Skin of body (tissue), 2 donors: ENCODE results near the gene CDC42. TPM values are rescaled to one million over a fixed set of nuclear protein-coding genes. Genes with fewer than 3 reads are reported as not detected.
"Not testable (repeated sequence)": the region's sequence is repeated elsewhere in the genome, so short reads cannot be mapped to it uniquely, and the experiment has no call there.

Experiments
- DNase-seq: peaks from one replicate; lab custom pipeline; 2025; lab: John Stamatoyannopoulos, UW
- total RNA-seq: library from RNA; depleted of rRNA; stranded (reverse); fragments of >200 nt; gene quantifications from one replicate; pipeline ENCODE4 v1.2.3, GENCODE V29; 2014

The CDC42 gene
- total RNA-seq, 1 donor from 2014 or later, result 338 TPM

- DNase-seq, result no peak
These were observed 22.3 kb downstream of the CDC42 start for GRCh38 chr1:22074803-22075202.

GRCh38 chr1:22075718-22076117, 23.2 kb downstream of the CDC42 start:
- DNase-seq, result no peak

GRCh38 chr1:22076346-22076745, 23.8 kb downstream of the CDC42 start:
- DNase-seq, result no peak

GRCh38 chr1:22077728-22078127, 25.2 kb downstream of the CDC42 start:
- no peak for DNase-seq

GRCh38 chr1:22078133-22078532, 25.6 kb downstream of the CDC42 start:
- no peak for DNase-seq

GRCh38 chr1:22080191-22080590, 27.7 kb downstream of the CDC42 start:
- no peak for DNase-seq

GRCh38 chr1:22088331-22088730, 35.8 kb downstream of the CDC42 start:
- no peak for DNase-seq

- no peak for DNase-seq
These were observed 36.6 kb downstream of the CDC42 start for GRCh38 chr1:22089134-22089571.

- DNase-seq, result no peak
These were observed 37.3 kb downstream of the CDC42 start for GRCh38 chr1:22089787-22090186.

- no peak for DNase-seq
These were observed 38.4 kb downstream of the CDC42 start for GRCh38 chr1:22090867-22091266.

GRCh38 chr1:22092026-22092768, 39.7 kb downstream of the CDC42 start:
- DNase-seq, result not testable (repeated sequence)

- no peak for DNase-seq
These were observed 41.0 kb downstream of the CDC42 start for GRCh38 chr1:22093513-22093912.

GRCh38 chr1:22096036-22096435, 43.5 kb downstream of the CDC42 start:
- DNase-seq, result no peak

GRCh38 chr1:22096463-22096862, 44.0 kb downstream of the CDC42 start:
- no peak for DNase-seq

- no peak for DNase-seq
These were observed 46.2 kb downstream of the CDC42 start for GRCh38 chr1:22098752-22099151.

- no peak for DNase-seq
These were observed 47.7 kb downstream of the CDC42 start for GRCh38 chr1:22100168-22100567.

- DNase-seq, result no peak
These were observed 48.7 kb downstream of the CDC42 start for GRCh38 chr1:22101199-22101598.

GRCh38 chr1:22101995-22102394, 49.5 kb downstream of the CDC42 start:
- no peak for DNase-seq

- DNase-seq, result no peak
These were observed 50.2 kb downstream of the CDC42 start for GRCh38 chr1:22102746-22103145.

- no peak for DNase-seq
These were observed 51.6 kb downstream of the CDC42 start for GRCh38 chr1:22104094-22104493.

GRCh38 chr1:22104865-22105437, 52.4 kb downstream of the CDC42 start:
- DNase-seq, result no peak

- DNase-seq, result peak; percentile 42
These were observed 53.2 kb downstream of the CDC42 start for GRCh38 chr1:22105611-22106207.

- no peak for DNase-seq
These were observed 54.6 kb downstream of the CDC42 start for GRCh38 chr1:22107126-22107525.
